Glomerular visceral epithelial cell (primary cell): ENCODE results near the gene MRPL10.

Experiments used
- DNase-seq: peaks from one replicate; pipeline ENCODE4 v3.0.0-alpha.2; 2016; ENCODE audit errors: extremely low spot score

The MRPL10 gene

DNA sequence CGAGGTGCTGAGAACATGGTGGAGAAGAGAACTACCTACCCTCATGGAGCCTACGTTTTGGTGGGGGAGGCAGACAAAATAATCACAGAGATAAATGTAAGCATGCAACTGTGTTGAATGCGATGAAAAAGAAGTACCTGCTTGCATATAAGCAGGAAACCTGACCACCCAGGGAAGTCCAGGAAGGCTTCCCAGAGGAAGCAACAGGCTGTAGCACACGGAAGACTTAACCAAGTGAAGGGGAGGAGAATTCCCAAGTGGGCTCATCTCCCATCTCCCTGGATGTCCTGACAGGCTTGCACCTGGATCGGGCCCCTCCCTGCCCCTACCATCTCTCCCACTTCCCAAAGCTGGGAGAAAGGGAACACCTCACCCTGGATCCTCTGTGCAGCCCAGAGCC is 7.7 kb upstream of the MRPL10 start:
- no peak for DNase-seq

DNA sequence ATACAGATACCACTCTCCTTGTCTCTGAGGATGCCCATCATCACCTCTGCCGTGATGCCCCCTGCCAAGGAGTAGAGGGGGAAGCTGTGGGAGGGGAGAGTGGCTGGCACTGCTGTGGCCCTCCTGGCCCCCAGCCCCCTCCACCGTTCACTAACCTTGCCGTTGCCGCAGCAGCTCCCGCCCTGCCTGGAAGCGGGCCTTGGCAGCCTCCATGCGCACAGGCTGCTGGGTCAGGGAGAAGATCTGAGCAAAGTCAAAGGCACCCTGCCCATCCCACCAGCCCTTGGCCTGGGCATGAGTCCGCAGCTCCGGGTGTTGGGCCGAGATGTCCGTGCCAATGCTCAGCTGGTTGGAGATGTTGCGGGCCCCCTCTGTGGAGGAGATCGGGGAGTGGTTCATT is 7.3 kb upstream of the MRPL10 start:
- no peak for DNase-seq

DNA sequence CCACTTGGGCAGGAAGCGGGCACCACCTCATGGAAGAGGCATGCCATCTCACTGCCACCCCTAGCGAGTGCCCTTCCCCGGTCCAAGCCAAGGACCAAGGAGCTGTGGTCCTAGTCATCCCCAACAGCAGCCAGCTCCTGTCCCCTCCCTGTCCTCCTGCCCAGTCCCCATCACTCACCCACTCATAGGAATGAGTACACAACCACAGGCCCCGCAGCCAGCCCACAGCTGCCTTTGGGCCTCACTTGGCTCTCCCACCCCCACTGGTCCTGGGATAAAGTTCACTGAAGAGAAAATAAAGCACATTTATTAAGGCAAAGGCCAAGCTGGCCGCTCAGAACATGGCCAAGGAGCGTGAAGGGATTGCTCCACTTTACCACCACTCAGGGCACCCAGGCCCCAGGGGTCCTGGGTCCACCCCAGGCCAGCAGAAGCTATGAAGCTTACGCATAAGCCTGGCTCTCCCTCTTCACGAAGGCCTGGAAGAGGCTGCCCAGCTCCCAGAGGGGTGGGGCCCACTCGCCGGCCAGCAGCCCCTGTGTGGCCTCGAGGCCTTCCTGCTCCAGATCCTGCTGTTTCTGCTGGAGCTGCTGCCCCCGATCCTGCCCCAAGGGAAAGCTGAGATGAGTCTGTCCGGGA is 6.2 kb upstream of the MRPL10 start:
- peak; percentile 81 for DNase-seq

DNA sequence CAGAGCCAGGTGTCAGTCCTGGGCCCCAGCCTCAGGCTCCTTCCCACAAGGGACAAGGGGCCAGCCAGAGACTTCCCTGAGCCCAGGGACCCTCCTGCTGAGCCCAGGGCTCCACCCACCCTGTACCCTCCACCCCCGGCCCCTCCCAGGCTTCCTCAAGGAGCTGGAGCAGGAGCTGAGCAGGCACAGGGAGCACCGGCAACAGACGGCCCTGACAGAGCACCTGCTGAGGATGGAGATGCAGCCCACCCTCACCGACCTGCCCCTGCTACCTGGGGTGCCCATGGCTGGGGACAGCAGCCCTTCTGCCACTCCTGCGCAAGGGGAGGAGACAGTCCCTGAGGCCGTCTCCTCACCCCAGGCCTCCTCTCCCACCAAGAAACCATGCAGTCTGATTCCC is 5.3 kb upstream of the MRPL10 start:
- no peak for DNase-seq

DNA sequence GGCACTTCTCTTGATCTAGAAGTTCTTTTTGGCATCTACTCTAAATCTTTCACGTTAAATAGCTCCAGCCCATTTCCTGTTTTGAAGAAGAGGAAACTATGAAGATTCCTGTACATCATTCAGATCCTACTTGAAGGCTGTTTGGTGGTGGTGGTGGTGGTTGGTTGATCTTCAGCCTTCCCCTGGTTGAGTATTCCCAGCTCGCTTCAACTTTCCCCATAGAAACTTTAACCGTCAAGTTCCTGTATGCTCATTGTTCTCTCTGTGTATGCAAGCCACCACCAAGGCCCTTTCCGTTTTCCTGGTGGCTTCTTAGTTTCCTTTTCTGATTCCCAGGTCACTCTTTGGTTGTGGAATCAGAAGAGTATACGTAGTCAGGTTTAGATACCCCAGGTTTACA is 3.4 kb upstream of the MRPL10 start:
- no peak for DNase-seq

DNA sequence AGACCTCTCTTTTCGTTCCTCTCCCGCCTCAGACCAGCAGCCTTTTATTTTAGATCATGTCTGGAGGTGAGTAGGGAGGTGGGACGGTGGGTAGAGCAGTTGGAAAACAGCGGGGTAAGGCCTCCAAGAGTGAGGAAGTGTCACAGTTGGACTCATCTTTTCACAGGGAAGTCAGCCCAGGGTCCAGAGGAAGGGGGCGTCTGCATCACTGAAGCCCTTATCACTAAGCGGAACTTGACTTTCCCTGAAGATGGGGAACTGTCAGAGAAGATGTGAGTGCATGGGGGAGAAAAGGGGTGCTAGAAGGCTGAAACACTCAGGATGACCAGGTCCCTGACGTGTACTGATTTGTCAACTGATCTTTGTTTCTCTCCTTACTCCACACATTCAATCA is 590 bp upstream of the MRPL10 start:
- peak; percentile 10 for DNase-seq

DNA sequence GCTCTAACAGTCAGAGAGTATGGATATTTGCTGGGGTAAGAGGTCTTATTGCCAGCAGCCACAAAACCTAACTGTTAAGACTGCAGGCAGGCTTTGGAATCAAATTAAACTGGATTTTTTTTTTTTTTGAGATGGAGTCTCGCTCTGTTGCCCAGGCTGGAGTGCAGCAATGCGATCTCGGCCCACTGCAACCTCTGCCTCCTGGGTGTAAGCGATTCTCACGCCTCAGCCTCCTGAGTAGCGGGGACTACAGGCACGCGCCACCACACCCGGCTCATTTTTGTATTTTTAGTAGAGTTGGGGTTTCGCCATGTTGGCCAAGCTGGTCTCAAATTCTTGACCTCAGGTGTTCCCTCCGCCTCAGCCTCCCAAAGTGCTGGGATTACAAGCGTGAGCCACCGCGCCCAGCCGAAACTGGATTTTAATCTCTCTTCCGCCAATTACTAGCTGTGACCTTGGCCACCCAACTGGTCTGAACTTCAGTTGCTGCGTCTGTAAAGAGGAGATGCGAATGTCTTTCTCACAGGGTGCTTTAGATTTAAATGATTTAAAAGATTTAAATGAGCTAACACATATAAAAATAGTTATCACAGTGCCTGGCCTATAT is 842 bp downstream of the MRPL10 start:
- no peak for DNase-seq

DNA sequence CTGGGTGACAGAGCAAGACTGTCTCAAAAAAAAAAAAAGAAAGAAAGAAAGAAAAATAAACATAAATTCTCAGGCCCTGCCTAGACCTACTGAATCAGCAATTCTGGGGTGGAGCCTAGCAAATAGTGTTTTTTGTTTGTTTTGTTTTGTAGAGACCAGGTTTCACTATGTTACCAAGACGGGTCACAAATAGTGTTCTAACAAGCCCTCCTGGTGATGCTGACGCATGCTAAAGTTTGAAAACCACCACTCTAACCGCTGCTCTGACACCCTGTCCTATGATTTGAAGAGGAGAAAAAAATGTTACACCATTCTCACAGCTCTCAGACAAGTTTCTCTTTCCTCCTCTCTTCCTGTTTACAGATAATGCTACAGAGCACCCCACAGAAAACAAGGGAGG is 1.5 kb downstream of the MRPL10 start:
- DNase-seq = no peak

DNA sequence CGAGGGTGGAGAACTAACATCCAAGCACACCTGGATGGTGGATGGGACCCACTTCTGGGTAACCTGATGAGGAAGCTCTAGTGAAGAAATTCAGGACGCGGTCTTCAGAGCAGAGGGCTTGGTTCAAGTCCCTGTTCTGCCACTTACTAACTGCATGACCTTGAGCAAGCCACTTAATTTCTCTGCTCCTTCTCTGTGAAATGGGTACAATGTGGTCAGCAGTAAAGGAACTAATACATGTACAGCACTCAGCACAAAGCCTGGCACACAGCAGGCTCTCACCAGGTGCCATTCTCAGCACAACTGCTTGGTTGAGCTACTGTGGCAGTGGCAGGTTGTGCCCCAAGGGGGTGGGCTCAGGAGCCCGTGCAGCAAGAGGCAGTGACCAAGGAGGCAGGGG is 7.8 kb downstream of the MRPL10 start:
- no peak for DNase-seq

DNA sequence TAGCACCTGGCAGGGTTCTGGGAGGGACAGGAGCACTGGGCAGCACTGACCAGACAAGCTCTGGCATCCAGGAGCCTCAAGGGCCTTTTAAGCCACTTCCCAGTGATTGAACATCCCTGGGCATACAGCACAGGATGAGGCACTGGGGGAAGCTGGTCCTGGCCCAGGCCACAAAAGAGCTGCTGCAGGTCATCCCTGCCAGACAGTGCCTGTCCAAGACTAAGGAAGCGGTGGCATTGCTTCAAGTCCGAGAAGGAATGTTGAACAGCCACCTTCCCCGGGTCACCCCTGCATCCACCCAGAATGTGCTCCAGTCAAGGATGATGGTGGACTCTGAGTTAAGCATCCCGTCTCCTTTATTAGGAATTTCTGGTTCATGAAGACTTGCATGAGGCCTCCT is 8.6 kb downstream of the MRPL10 start:
- no peak for DNase-seq

DNA sequence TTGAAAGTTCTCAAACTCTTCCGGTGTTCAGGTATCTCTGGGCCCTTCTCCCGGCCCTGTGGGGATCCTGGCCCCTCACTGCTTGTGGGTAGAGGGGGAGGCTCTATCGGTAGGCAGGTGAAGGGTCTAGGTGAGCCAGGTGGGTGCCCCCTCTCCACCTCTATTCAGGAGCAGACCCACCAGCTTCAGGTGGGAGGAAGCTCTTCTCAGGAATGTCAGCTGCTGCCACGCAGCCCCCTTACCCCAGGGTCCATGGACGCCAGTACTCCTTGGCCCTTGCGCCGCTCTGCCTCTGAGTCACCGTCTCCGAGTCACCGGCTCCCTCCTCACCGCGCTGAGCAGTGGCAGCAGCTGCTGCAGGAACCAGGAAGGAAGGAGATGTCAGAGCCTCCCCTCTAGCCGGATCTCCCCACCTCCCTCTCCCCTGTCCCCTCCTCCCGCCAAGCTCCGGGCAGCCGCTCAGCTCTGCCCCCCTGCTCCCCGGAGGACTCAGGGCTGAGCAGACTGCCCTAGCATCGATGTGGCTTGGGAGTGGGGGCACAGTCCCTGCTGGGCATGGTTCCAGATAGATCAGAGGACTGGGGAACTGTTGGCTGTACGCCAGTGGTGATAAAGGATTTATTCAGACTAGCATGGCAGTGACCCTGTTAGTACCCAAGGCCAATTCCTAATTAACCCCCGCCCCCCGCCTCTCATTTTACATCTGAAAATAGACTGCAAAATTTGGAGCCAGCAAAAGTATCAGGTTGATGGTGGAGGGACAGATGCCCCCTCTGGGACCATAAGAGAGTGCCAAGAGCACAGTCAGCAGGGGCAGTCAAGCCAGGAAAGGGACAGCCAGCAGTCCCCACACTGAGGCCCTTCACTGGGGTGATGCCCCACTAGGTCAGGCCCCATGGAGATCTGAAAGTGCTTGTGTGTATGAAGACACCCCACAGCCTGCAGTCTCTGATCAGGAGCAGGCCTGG is 9.6 kb downstream of the MRPL10 start, which contains the start of gene OSBPL7:
Gene OSBPL7, minus strand, starts transcription at position 371 of the 968 bp plus-strand sequence. CDS start 1,516 bp downstream, outside the sequence.
- DNase-seq = peak; percentile 92

DNA sequence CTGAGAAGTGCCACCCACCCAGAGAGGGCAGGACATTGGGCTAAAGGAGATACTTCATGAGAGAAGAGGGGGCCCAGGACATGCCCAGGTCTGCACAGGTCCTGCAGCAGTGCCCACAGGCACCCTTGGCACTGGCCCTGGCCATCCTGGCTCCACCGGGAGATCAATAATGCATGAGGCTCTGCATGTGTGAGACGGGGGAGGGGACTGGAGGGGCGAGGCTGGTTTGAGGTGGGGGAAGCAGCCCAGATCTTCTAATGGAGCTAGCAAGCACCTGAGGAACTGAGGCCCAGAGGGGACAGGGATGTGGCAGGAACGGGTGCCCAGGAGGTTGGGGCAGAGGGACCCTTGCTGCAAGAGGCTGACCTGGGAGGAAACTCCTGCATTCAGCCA is 10.3 kb downstream of the MRPL10 start:
- no peak for DNase-seq

DNA sequence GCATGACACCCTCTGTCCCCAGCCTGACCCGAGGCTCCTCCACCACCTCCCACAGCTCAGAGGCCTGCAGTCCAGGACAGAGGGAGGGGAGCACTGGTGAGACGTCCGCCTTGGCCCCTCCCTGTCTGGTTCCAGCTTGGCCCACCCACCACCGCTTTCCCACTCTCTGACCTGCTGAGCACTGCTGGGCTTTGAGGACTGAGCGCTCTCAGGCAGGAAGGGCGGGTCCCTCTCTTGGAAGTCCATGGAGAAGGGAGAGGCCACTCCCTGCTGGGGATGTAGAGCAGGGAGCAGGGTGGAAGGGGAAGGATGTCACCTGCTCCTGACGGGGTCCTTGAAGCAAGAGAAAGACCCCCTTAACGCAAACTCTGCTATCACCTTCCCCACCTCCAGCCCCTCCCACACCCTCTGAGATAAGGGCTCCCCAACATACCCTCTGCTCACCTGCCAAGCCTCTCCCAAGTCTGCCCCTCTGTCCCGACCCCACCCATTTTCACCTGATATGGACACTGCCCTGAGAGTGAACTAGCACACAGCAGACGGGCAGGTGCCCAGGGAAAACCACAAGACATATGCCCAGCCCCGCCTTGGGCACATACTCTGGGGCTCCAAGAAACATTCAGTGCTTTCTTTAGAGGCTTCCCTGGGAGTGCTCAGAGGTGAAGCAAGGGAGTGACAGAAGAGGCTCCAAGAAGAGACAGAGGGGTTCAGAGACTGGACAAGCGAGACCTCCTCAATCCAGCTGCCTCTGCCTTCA is 11.1 kb downstream of the MRPL10 start:
- DNase-seq = no peak

DNA sequence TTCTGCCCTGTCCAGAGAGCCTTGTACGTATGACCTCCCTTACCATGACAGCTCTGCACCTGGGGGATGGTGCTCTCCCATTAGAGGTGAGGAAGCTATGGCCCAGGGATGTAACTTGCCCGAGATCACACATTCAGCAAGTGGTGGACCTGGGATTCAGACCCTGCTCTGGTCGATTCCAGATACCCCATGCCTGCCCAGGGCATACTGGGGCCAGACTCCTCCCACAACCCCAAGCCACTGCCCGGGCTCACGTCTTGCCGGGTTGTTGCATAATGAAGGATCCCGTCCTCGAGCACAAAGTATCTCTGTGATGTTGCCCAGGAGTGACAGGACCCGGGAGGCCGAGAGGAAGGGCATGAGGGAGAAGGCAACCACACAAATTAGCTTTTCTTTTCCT is 11.9 kb downstream of the MRPL10 start:
- no peak for DNase-seq

DNA sequence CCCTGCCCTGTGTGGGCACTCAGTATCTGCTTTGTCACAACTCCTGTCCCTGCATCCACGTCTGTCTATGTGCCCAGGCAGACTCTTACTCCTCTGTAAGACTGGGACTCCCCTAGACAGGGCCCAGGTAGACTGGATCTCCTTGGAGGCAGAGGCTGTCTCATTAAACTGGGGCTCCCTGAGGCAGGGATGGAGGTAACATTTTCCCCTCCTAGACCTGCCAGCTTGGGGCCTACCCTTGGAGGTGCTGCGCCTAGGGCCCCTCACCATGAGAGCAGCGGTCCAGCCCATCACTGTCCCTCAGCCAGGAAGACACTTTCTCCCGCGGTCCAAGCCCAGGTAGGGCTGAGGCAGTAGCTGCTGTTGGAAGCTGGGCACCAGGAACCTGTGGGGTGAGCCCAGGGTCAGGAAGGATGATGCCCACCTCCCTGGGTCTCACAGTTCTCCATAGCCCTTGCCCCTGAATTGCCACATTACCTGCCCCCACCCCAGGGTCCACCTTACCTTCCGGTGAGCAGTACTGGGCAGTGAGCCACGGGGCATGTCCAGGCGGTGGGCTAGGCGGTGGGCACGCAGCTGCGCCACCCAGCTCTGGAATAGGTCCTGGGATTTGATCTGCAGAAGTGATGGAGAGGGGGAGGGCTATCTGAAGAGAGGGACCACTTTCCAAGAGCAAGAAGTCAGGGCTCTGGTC is 13.2 kb downstream of the MRPL10 start:
- no peak for DNase-seq

DNA sequence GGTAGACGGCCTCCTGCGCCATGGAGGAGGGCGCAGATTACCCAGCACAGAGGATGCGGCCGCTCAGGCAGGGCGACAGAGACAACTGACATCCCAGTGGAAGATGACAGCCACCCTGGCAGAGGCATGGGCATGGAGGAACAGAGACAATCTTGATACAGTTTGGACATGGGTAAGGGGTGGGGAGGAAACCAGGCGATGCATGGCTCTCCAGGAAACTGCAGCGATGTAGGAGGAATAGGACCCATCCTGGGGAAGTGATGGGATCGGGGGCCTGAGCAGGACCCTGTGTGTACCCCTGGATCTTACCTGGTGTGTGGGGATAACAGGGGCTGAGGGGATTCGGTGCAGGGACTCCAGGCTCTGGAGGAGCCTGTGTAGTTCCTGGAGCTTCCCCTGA is 14.4 kb downstream of the MRPL10 start:
- DNase-seq = no peak

DNA sequence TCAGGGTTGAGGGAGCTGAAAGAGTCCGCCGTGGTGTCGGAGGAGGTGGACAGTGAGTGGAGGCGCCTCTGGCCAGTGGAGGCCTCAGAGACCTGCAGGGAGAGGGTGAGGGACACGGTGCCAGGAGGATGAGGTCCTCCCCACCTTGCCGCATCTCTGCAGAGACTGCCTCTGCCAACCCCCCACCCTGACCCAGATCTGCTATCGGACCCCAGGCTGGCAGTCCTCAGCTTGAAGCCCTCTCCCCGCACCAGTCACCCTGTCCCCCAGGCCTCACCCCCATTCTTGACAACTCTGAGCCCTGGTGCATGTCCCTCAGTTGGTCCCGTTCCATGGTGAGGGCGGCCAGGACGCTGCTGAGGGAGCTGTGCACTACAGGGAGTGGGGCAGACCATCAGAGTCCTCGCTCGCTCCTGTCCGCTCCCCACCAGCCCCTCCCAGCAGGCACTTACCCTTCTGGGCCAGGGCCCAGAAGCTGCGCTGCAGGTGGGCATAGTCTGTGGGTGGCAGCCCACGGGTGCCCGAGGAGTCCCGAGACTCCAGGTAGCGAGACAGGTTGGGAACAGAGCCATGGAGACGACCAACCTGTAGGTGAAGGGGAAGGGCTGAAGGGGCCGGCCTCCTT is 15.1 kb downstream of the MRPL10 start:
- DNase-seq = no peak

DNA sequence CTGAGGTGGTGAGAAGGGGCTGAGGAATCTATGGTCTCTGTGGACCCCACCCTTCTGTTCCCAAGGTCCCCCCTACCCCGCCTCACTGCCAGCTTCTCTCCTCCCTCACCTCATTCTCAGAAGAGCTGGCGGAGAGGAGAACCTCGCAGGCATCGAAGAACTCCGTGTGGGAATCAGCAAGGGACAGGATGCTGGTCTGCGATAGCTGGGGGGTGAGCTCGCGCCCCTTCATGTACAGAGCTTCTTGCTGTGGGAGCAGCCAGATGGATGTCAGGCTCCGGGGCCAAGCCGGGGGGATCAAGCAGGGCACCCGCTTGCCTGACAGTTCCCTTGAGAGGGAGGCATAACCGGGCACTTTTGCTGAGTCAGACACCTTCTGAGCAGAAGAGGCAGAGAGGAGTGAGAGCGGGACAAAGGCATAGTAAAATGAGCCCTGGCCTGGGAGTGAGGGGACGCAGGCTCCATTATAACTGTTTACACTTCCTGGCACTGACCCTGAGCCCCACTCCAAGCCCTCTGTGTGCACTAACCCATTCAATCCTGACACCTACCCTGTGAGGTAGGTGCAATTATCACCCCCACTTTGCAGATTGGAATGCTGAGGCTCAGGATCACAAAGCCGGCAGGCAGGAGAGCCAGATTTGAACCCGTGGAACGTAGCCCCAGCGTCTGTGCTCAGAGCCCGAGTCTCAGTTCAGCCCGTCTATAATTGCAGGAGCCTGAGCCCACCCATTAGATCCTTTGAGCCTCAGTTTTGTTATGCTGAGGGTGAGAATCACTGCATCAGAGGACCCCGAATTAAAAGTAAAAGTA is 16.0 kb downstream of the MRPL10 start:
- no peak for DNase-seq

DNA sequence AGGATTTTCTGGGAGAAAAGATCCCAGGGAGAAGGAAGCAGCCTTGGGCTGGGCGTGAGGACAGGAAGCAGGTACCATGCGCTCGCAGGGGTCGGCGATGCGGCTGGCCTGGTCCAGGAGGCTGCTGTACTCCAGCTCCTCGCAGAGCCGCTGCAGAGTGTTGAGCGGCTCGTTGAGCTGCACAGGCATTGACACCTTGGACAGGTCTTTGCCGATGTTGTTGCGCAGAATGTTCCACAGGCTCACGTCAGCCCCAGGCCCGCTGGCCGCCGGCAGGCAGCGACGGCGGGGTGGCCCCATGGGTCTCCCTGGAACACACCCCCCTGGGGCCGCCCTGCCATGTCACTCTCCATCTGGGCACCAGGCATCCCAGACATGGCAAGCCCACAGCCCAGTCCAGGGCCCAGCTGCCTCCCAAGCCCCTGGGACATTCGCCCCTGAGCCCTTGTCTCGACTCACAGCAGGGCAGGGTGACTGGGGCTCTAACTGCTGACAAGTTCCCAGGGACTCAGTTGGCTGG is 17.8 kb downstream of the MRPL10 start:
- DNase-seq = no peak

DNA sequence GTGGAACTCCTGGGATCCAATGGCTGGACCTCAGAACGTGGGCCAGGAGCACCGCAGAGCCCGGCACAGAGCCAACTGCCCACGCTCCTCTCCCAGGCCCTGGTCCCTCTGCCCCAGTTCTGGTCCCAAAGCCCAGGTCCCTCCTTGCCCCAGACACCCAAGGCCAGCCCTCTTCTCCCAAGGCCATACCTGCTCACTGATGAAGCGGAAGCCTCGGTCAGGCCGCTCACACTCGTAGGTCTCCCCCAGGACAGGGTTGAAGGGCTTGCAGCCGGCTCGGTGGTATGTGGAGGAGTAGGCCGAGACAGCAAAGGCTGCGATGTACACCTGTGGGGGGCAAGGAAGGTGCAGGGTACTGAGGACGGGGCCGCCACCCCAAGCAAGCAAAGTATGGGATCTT is 18.3 kb downstream of the MRPL10 start:
- no peak for DNase-seq
